Central memory CD4-positive, alpha-beta T cell (primary cell): ENCODE results near the gene STRIP2.
"Not testable (repeated sequence)": the region's sequence is repeated elsewhere in the genome, so short reads cannot be mapped to it uniquely, and the experiment has no call there.

ENCODE experiments used
- DNase-seq: peaks from one replicate; pipeline ENCODE4 v3.0.0; 2022
- total RNA-seq, 3 experiments: gene quantifications; one replicate each; lab custom pipeline; 2026; lab: John Stamatoyannopoulos, UW

The STRIP2 gene, protein sequence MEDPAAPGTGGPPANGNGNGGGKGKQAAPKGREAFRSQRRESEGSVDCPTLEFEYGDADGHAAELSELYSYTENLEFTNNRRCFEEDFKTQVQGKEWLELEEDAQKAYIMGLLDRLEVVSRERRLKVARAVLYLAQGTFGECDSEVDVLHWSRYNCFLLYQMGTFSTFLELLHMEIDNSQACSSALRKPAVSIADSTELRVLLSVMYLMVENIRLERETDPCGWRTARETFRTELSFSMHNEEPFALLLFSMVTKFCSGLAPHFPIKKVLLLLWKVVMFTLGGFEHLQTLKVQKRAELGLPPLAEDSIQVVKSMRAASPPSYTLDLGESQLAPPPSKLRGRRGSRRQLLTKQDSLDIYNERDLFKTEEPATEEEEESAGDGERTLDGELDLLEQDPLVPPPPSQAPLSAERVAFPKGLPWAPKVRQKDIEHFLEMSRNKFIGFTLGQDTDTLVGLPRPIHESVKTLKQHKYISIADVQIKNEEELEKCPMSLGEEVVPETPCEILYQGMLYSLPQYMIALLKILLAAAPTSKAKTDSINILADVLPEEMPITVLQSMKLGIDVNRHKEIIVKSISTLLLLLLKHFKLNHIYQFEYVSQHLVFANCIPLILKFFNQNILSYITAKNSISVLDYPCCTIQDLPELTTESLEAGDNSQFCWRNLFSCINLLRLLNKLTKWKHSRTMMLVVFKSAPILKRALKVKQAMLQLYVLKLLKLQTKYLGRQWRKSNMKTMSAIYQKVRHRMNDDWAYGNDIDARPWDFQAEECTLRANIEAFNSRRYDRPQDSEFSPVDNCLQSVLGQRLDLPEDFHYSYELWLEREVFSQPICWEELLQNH
- total RNA-seq: 0.38 to 54.6 (median 3.5) reads per million in 3 experiments

DNA sequence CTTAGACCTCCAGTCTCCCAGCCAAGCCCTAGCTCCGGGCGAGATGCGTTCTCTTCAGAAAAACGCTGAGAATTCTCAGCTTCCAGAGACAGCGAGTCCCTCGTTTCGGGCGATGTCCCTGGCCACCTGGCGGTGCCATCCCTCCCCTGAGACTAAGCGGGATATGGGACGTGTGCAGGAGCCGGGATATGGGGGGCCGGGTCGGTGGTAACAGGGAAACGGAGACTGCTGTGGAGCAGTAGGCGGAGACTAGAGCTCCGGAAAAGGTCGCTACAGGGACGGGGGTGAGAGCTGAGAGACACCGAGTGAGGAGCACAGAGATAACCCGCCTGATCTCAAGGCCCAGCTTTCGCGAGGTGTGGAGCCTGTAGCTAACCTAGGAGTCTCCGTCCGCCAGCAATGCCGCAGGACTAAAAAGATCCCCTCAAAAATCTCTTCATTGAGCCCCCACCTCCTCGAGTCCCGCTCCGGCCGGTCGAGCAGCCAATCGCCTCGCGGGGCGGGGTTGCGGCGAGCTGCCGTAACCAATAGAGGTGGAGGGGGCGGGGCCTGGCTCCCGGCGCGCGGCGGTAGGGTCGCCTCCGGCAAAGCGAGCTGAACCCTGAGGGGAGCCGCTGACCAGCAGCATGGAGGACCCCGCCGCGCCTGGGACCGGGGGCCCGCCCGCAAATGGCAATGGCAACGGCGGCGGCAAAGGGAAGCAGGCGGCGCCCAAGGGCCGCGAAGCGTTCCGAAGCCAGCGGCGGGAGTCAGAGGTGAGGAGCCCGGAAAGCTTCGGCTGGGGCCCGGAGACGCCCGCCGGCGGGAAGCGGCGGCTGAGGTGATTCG is at the start of gene STRIP2:
STRIP2 (plus strand) TSS at position 586 of the 828 bp plus-strand sequence; CDS start at position 627, 41 bp downstream.
- DNase-seq: peak; percentile 84

DNA sequence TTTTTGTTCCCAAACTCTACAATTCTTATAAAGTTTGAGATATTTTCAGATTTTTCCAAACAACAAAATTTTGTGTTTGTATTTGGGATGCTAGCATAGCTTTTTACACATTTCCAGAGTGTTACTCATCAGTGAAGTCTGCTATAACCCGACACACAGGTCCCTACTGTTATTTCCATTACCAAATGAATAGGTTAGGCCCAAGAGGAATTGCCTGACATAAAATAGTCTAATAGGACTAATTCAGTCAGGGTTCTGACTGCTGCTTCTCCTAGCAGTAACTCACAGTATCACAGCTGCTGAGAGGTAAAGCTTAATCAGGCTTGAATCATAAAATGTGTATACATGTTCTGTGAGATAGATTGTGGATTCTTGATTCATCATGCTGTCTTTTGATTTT is 49.1 kb upstream of the STRIP2 start:
- no peak for DNase-seq

DNA sequence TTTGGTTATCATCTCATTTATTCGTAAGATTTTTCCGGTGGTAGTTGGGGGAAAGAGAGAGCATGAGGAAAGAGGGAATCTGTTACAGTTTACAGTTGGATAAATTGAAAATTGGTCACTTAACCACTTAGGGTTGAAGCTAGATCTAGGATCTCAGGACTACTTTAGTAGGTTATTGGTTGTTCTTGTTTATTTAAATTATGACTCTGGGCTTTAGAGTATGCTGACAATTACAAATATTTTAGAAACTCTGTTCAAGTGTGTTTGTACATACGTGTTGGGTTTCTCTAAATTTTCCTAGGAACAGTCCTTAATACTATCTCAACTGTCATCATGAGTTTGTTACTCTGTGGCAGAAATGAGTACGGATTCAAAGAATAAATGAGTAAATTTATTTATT is 48.6 kb upstream of the STRIP2 start:
- no peak for DNase-seq

DNA sequence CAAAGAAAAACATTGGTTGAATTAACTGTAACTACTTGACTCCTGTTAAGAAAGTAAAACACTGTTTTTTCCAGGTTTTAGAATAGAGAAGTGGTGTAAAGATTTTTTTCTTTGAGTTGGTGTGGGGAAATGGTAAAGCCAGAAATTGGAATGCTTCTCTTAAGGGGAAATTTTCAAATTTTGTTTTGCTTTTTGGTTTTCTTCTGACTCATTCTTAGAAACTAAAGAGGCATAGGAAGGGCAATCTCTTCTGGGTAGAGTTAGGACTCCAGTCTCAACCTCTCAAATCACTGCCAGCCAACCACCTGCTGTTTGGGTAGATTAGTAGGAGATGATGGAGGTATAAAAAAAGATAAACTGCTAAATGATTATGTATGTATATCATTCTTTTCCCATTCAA is 47.7 kb upstream of the STRIP2 start:
- no peak for DNase-seq

DNA sequence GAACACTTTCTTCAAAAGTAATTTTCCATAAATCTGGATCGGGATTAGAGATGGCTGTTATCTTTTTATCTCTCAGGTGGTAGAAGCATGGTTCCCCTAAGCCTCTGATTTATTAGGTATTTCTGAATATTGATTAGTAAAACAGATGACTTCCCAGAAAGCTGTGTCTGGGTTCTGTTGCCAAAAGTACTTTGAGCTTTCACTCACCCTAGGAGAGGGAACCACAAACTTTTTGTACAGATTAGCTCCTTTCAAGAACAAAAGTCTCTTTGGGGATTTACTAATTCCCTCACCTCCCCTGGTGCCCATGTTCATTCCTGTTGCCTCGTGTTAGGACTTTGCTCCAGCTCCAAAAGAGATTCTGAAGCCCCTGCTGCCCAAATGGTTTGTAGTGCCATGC is 46.7 kb upstream of the STRIP2 start:
- DNase-seq: no peak

DNA sequence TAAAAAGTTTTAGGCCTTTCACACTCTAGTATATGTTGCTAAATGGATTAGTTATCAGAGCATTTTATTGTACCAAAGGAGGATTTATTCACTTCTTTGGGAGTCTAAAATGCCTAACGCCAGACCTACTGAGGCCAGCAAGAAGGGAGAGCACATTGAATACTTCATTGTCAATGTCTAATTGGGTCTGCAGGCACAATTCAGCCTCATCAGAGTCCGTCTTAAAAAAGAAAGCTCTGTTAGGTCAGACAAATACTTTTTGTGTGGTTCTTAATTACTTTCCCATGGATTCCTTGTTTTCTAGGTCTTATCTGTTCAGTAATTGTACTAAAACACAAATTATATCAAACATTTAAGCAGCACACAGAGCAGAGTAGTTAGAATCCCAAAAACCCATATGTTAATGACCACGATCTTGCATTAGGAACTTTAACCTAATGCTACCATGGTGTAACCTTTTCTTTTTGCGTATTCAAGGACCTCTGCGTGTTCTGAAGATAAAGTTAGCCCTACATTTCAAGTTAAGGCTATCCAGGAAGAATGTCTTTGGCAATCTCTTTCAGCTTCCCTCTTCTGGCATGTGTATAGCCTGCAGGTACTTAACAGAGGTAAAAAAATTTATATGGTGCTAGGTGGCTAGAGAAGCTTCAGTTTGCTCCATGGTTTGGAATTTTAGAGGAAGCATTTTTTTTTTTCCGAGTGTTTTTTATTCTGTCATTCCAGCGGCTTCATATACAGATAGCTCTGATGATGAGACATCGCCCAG is 45.7 kb upstream of the STRIP2 start:
- DNase-seq: no peak

DNA sequence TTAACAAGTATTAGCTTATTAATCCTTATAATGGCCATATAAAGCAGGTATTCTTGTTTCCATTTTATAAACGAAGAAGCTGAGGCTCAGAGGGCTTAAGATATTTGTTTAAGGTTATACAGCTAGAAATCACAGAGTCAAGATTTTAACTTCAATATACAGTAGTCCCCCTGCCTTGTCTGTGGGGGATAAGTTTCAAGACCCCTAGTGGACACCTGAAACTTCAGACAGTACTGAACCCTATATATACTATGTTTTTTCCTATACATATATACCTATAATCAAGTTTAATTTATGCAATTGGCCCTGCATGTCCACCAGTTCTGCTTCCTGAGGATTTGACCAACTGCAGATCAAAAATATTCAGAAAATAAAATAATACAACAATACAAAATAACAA is 44.4 kb upstream of the STRIP2 start:
- no peak for DNase-seq

DNA sequence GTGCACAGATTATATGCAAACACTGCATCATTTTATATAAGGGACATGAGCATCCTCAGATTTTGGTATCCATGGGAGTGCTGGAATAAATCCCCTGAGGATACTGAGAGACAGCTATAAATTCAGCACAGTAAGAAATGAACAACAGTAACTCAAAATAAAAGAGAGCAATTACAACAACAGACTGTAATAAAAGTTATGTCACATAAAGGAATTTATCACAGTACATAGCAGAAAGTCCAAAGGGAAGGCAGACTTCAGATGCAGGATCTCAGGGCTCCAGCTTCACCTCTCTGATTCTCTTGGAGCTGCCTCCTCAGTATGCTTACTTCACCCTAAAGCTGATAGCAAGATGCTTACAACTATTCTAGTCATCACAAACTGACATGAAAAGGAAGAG is 43.9 kb upstream of the STRIP2 start:
- DNase-seq: no peak

DNA sequence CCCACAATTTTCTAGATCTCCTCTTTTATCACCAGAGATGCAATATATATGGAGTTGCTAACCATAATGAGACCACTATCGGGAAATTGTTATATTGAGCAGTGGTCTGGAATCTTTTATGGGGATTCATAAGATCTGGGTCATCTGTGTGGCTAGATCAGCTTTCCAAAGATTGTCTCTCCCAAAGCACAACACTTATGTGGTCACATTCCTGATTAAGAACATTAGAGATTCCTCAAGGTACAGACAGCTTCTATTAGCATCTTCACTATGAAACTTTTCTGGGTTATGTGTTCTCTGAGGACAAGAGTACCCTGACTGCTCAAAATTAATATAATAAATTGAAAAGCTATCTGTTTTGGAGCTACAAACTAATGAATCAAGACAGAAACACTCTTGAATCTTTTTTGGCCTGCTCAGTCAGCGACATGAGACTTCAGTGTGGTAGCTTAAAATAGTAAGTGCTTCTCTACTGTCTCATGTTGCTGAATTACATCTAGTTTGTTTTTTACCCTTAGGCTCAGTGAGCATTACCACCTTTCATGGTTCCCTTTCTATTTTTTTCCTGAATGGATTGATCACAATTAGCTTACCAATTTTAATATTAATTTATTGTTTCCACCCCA is 42.6 kb upstream of the STRIP2 start:
- DNase-seq: no peak

DNA sequence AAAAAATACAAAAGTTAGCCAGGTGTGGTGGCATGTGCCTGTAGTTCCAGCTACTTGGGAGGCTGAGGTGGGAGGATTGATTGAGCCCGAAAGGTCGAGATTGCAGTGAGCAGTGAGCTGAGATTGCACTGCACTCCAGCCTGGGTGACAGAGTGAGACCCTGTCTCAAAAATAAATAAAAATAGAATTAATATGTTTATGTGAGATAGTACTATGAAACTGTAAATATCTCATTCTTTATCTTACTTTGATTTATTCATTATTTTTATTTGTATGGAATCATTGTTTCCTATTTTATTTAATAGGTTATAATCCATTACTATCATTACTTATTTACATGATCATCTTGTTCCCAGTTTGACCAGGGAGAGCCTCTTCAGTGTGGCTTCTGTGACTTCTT is 41.0 kb upstream of the STRIP2 start:
- DNase-seq: no peak

DNA sequence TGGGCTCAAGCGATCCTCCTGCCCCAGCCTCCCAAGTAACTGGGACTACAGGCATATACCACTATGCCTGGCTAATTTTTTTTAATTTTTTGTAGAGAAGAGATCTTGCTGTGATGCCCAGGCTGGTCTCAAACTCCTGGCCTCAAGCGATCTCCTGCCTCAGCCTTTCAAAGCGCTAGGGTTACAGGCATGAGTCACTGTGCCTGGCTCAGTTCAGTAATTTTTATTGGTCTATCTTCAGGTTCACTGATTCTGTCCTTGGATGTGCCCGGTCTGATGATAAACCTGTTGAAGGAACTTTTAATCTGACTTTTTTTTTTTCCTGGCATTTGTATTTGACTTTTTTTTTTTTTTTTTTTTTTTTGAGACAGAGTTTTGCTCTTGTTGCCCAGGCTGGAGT is 40.1 kb upstream of the STRIP2 start:
- no peak for DNase-seq

DNA sequence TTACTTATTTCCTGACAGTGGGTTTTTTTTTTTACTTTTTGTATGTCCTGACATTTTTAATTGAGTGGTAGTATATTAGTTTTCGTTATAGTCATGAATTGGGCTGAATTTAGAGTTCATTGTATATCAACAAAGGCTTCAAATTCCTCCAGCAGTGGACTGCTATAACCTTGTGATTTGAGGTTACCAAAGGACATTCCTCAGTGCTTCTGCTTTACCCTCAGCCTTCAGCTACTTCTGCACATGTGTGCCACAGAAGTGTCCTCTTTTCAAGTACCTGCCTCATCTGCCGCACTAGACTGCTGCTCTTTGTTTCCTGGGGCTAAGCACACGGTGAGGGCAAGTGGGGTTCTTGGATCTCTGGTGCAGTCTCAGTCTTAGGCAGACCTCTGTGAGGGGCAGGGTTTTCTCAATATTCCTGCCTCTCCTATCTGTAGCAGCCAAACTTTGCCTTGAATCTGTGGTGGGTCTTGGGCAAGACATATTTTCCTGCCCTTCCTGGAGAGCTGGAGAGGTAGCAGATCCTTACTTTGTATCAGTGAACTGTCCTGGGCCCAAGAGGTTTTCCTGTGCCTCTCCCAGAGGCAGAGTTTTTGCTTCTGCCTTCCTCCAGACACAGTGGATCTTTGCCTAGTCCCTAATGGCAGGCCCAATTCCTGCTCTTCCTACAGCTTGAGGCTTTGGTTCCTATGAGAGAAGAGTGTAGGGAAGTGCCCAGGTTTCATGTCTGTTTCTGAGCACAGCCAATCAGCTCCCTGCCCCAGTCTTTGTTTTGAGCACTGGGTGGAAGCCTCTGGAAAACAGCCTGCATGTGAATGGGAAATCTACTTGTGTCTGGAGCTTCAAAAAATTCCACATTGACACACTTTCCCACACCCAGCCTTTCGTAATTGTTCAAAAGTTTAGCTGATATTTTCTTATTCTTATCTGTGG is 39.0 kb upstream of the STRIP2 start:
- no peak for DNase-seq

DNA sequence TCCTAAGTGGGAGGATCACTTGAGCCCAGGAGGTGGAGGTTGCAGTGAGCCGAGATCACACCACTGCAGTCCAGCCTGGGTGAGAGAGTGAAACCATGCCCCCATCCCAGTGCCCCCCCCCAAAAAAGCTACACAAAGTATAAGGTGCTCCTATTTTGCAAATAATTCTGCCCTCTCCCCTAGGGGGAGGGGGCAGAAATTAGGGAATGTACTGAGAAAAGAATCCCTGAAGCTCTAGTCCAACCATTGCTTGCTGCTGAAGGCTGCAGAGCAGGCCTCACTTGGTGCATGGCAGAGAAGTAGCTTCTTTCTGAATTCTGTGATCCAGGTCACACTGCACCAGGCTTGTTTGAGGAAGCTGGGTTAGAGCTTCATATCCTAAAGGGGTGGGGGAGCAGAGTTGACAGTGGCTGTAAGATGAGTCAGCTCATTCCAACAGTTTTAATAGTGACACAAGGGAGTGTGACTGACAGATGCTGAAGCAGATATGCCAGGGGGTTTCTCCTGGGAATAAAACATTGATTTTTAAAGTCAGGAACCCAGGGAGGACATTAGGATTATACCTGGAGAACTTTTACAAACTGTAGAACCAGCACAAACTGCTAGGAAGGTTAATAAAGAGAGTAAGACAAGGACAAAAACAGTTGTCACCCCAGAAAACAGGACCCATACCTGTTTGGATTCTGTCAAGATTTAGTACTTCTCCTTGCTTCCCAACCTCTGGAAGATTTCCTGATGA is 32.8 kb upstream of the STRIP2 start:
- no peak for DNase-seq

DNA sequence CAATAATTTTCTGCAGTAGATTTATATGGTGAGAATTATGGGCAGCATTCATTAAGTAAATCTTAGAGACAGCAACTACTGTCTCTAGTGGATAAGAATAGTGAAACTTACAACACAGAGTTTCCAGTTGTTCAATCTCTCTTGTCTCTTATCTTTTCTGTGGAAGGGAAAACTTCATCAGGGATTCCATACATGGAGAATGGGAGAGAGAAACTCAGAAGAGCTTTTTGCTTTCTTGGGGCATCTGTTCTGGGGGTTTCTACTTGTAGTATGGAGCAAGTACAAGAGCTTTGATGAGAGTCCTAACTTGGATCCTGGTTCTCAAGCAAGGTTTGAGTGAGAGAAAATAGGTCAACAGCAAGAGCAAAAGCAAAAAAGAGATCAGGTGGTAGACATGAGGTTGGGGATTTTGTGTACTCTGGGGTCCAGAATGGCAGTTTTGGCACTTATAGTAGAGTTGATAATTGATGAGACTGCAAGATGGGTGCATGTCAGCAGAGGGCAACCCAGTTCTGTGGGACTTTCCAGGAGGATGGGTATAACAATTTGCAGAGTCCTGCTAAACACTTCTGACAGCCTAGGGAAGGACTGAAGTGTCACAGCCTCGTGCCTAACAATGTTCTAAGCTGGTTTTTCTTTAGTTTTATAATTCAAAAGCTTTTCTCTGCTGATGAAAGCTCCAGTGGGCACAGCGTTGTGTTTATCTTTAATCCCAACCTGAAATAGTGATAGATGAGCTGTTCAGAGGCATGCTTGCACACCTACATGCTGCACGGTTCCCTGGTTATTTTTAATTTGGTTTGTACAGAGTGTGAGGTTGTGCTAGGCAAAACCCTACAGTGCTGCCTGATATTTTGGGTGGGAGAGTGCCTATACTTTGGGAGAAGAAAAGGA is 32.0 kb upstream of the STRIP2 start:
- no peak for DNase-seq

DNA sequence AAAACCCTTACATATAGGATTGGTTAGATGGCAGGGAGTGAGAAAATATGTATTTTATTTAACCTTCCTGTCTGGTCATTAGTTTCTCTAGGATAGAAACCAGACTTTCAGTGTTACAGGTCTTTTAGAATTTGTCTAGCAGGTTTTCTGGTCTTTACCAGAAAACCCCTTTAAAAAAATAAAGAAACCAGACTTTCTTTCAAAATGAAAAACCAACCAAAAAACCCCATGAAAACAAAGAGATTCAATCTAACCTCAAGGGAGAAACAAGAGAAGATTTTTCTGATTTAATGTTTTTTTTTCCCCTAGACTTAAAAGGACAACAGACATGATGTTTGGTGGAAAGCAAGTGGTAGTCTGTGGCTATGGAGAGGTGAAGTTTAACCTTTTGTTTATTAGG is 28.7 kb upstream of the STRIP2 start:
- no peak for DNase-seq

DNA sequence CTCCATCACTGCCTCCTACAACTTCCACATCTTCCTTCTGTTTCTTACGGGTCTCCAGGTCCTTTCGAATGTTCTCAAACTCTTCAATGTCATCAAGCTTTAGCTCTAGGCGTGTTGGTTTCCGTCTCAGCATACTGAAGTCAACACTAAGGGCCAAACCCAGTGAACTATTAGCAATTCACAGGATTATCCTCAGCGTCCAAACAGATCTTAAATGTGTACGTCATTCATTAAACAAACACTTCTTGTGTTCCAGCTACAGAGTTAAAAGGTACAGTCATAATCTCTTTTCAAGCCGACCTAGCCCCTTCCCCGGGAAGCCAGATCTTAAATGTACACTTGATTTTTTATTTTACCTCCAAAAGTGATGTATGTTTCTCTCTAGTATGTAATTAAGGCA is 24.0 kb upstream of the STRIP2 start:
- not testable (repeated sequence) for DNase-seq

DNA sequence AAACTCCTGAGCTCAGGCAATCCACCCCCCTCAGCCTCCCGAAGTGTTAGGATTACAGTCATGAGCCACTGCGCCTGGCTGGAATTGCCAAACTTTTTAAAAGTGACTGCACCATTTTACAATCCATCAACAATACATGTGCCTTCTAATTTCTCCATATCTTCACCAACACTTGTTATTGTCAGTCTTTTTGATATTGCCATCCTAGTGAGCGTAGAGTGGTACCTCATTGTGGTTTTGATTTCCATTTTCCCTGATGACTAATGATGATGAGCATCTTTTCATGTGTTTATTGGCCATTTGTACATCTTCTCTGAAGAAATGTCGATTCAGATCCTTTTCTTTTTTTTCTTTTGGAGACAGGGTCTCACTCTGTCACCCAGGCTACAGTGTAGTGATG is 21.7 kb upstream of the STRIP2 start:
- no peak for DNase-seq

DNA sequence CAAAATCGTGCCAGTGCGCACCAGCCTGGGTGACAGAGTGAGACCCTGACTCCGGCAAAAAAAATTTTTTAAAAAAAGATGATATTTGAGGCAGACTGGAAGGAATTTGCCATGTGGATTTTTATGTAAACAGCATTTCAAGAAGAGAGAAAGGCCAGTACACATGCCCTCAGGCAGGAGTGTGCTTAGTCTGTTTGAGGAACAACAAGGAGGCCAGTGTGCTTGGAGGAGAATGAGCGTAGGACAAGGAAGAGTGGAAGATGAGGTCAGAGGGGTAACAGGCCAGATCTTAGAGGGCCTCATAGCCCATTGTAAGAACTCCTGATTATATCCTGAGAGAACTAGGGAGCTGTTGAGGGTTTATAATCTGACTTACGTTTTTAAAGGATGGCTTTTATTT is 17.2 kb upstream of the STRIP2 start:
- no peak for DNase-seq

DNA sequence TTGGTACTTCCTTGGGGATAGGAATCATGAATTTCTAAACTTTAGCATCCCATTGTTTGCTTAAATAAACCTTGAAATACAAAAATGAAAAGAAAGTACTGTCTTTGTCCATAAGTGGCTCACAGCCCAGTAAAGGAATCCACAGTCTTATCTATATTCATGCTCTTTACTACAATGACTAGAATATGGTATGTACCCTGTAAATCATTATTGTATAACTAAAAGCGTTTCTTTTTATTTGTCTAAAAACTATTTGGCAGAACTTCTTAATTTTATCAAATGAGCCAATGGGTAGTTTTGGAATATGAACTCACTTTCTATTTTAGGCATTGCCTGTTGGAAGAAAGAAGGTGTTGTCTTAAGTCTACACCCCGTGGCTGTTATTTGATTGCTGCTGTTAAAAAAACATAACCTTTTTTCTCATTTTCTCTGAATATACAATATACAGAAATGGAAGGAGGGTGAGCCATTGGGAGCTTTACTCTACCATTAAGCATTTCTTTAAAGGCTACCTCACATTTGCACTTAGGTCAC is 12.4 kb upstream of the STRIP2 start:
- no peak for DNase-seq
